Measurements from ENCODE around the gene CA12.
"Not testable (repeated sequence)": the region's sequence is repeated elsewhere in the genome, so short reads cannot be mapped to it uniquely, and the experiment has no call there.

The CA12 gene

GRCh38 chr15:63381301-63382204, at the start of gene CA12:
Gene CA12, minus strand, starts transcription at chr15:63381846. Its CDS starts 126 bp downstream, at chr15:63381720.
- no peak for DNase-seq (ENCODE audit: low read depth, low spot score)

GRCh38 chr15:63430766-63431451, 49.3 kb upstream of the CA12 start:
- no peak for DNase-seq (ENCODE audit: low read depth, low spot score)

GRCh38 chr15:63426552-63426951, 44.9 kb upstream of the CA12 start:
- DNase-seq (ENCODE audit: low read depth, low spot score) = no peak

GRCh38 chr15:63425426-63425985, 43.9 kb upstream of the CA12 start:
- DNase-seq (ENCODE audit: low read depth, low spot score) = no peak

GRCh38 chr15:63422891-63423590, 41.4 kb upstream of the CA12 start:
- DNase-seq (ENCODE audit: low read depth, low spot score) = no peak

- no peak for DNase-seq (ENCODE audit: low read depth, low spot score)
These were observed 39.8 kb upstream of the CA12 start for GRCh38 chr15:63421433-63421832.

GRCh38 chr15:63420333-63420747, 38.7 kb upstream of the CA12 start:
- no peak for DNase-seq (ENCODE audit: low read depth, low spot score)

GRCh38 chr15:63418811-63419210, 37.2 kb upstream of the CA12 start:
- DNase-seq (ENCODE audit: low read depth, low spot score) = no peak

GRCh38 chr15:63417721-63418120, 36.1 kb upstream of the CA12 start:
- DNase-seq (ENCODE audit: low read depth, low spot score) = no peak

- DNase-seq (ENCODE audit: low read depth, low spot score) = not testable (repeated sequence)
These were observed 35.6 kb upstream of the CA12 start for GRCh38 chr15:63417274-63417673.

- DNase-seq (ENCODE audit: low read depth, low spot score) = no peak
These were observed 33.0 kb upstream of the CA12 start for GRCh38 chr15:63414474-63415120.

GRCh38 chr15:63412551-63412950, 30.9 kb upstream of the CA12 start:
- DNase-seq (ENCODE audit: low read depth, low spot score) = no peak

GRCh38 chr15:63411866-63412265, 30.2 kb upstream of the CA12 start:
- no peak for DNase-seq (ENCODE audit: low read depth, low spot score)

GRCh38 chr15:63409179-63409578, 27.5 kb upstream of the CA12 start:
- DNase-seq (ENCODE audit: low read depth, low spot score) = no peak

GRCh38 chr15:63408524-63408923, 26.9 kb upstream of the CA12 start:
- no peak for DNase-seq (ENCODE audit: low read depth, low spot score)

GRCh38 chr15:63407612-63408011, 26.0 kb upstream of the CA12 start:
- DNase-seq (ENCODE audit: low read depth, low spot score) = no peak

GRCh38 chr15:63405683-63406390, 24.2 kb upstream of the CA12 start:
- DNase-seq (ENCODE audit: low read depth, low spot score) = no peak

GRCh38 chr15:63405159-63405558, 23.5 kb upstream of the CA12 start:
- DNase-seq (ENCODE audit: low read depth, low spot score) = no peak

GRCh38 chr15:63403254-63403945, 21.8 kb upstream of the CA12 start:
- no peak for DNase-seq (ENCODE audit: low read depth, low spot score)

All from brain pericyte (primary cell).